H1 (cell line): Measurements from ENCODE around the gene ENTPD6. TPM values are rescaled to one million over a fixed set of nuclear protein-coding genes. Genes with fewer than 3 reads are reported as not detected.

Source experiments
- CTCF ChIA-PET: fragments of 300-600 bp; sonication (Branson Sonifier 250); formaldehyde crosslinking; loops from one replicate; lab custom pipeline; 2021; ENCODE audit not compliant: partially characterized antibody; lab: Charles Lee
- POLR2A ChIA-PET: fragments of 300-600 bp; sonication (Branson Sonifier 250); formaldehyde crosslinking; loops from one replicate; lab custom pipeline; 2021; ENCODE audit warnings: inconsistent platforms; ENCODE audit not compliant: partially characterized antibody; lab: Charles Lee
- DNase-seq, 2 experiments: peaks; one replicate each; pipeline versions ENCODE4 v3.0.0 to v3.0.0-alpha.2; 2010 to 2022; ENCODE audit warnings: low spot score in 2 of 2, low read depth in 1 of 2, mixed read lengths in 1 of 2
- FAIRE-seq: peaks from 2 replicates; lab custom pipeline; 2011; peaks lifted over from hg19 to GRCh38; lab: Jason Lieb, UNC
- H2AFZ ChIP-seq: 2 replicates; pipeline ENCODE4 v1.8.1; 2012; ENCODE audit warnings: low read length, inconsistent platforms
- H2AK5ac ChIP-seq: 2 replicates; pipeline ENCODE4 v1.6.1; 2013; ENCODE audit warnings: low read depth, low read length
- H2BK120ac ChIP-seq: replicated peaks from 2 replicates; pipeline ENCODE3; 2013; ENCODE audit warnings: low read depth, low read length, inconsistent platforms
- H2BK12ac ChIP-seq: 2 replicates; pipeline ENCODE4 v1.6.1; 2013; ENCODE audit warnings: low read depth, low read length
- H2BK15ac ChIP-seq: 2 replicates; pipeline ENCODE4 v1.6.1; 2013; ENCODE audit warnings: low read length
- H2BK20ac ChIP-seq: 2 replicates; pipeline ENCODE4 v1.6.1; 2013; ENCODE audit warnings: low read length
- H2BK5ac ChIP-seq: 2 replicates; pipeline ENCODE4 v1.6.1; 2013; ENCODE audit warnings: low read depth, low read length
- H3K14ac ChIP-seq: 2 replicates; pipeline ENCODE4 v1.6.1; 2013; ENCODE audit warnings: inconsistent platforms; ENCODE audit not compliant: insufficient read length
- H3K18ac ChIP-seq: 2 replicates; pipeline ENCODE4 v1.6.1; 2013; ENCODE audit warnings: low read length; ENCODE audit errors: extremely low read depth
- H3K23ac ChIP-seq: 2 replicates; pipeline ENCODE4 v1.6.1; 2013; ENCODE audit warnings: inconsistent platforms; ENCODE audit not compliant: insufficient read length
- H3K23me2 ChIP-seq: 2 replicates; pipeline ENCODE4 v1.6.1; 2013; ENCODE audit warnings: low read depth, low read length
- H3K27ac ChIP-seq: 2 replicates; pipeline ENCODE4 v1.6.1; 2011; ENCODE audit warnings: low read depth, low read length, inconsistent platforms
- H3K27me3 ChIP-seq, 4 experiments: replicated peaks in 1 of 4; 1 replicate in 1 of 4; 2 replicates in 3 of 4; pipeline versions ENCODE4 v1.6.1 to v1.8.1; 2011 to 2013; ENCODE audit warnings: low read length in 3 of 4, mild to moderate bottlenecking in 3 of 4, inconsistent platforms in 2 of 4, mixed read lengths in 2 of 4, moderate library complexity in 1 of 4; ENCODE audit not compliant: control insufficient read depth in 3 of 4, insufficient read depth in 3 of 4; ENCODE audit errors: extremely low read depth in 1 of 4
- H3K36me3 ChIP-seq, 4 experiments: 2 replicates each; pipeline versions ENCODE4 v1.6.1 to v1.8.1; 2011 to 2013; ENCODE audit warnings: mild to moderate bottlenecking in 4 of 4, low read length in 3 of 4, moderate library complexity in 2 of 4, control low read depth in 1 of 4, inconsistent platforms in 1 of 4; ENCODE audit not compliant: insufficient read depth in 4 of 4, control insufficient read depth in 2 of 4
- H3K4ac ChIP-seq: replicated peaks from 2 replicates; pipeline ENCODE3; 2013; ENCODE audit warnings: low read length, low read depth, mixed read lengths, inconsistent platforms; ENCODE audit not compliant: insufficient read length
- H3K4me1 ChIP-seq, 4 experiments: replicated peaks in 1 of 4; 1 replicate in 1 of 4; 2 replicates in 3 of 4; pipeline versions ENCODE4 v1.6.1 to v1.8.1; 2011 to 2013; ENCODE audit warnings: low read length in 3 of 4, inconsistent platforms in 2 of 4, mixed read lengths in 1 of 4; ENCODE audit not compliant: insufficient read depth in 4 of 4, control insufficient read depth in 3 of 4
- H3K4me2 ChIP-seq, 2 experiments: 2 replicates each; pipeline versions ENCODE4 v1.6.1 to v1.8.1; 2011 to 2013; ENCODE audit warnings: low read depth in 2 of 2, low read length in 2 of 2, control low read depth in 1 of 2, inconsistent platforms in 1 of 2, mild to moderate bottlenecking in 1 of 2; ENCODE audit not compliant: insufficient read depth in 1 of 2
- H3K4me3 ChIP-seq, 4 experiments: fragments of 200-600, 300-600 bp in 1 of 4; sonication (generic), shearing (Covaris generic), sonication (Bioruptor Twin) in 1 of 4; 2 replicates each; pipeline versions ENCODE4 v1.5.1 to v1.8.1; 2011 to 2016; ENCODE audit warnings: low read length in 4 of 4, low read depth in 3 of 4, control low read depth in 2 of 4, inconsistent platforms in 2 of 4, mild to moderate bottlenecking in 2 of 4, mixed read lengths in 1 of 4, moderate library complexity in 1 of 4; ENCODE audit not compliant: insufficient read depth in 2 of 4; ENCODE audit errors: extremely low read depth in 1 of 4
- H3K56ac ChIP-seq: replicated peaks from 2 replicates; pipeline ENCODE3; 2013; ENCODE audit warnings: low read depth, mild to moderate bottlenecking, mixed read lengths, low read length, inconsistent platforms; ENCODE audit not compliant: insufficient read length
- H3K79me1 ChIP-seq: 2 replicates; pipeline ENCODE4 v1.6.1; 2013; ENCODE audit warnings: low read depth, low read length, control low read depth
- H3K79me2 ChIP-seq, 2 experiments: 2 replicates each; pipeline versions ENCODE4 v1.6.1 to v1.8.1; 2012 to 2013; ENCODE audit warnings: low read length in 2 of 2, mild to moderate bottlenecking in 2 of 2, inconsistent platforms in 1 of 2; ENCODE audit not compliant: insufficient read depth in 2 of 2, control insufficient read depth in 1 of 2
- H3K9ac ChIP-seq, 4 experiments: replicated peaks in 1 of 4; 1 replicate in 1 of 4; 2 replicates in 3 of 4; pipeline versions ENCODE4 v1.6.1 to v1.8.1; 2011 to 2013; ENCODE audit warnings: low read depth in 3 of 4, low read length in 3 of 4, control low read depth in 2 of 4, mild to moderate bottlenecking in 2 of 4, moderate library complexity in 2 of 4, inconsistent platforms in 1 of 4; ENCODE audit errors: extremely low read depth in 1 of 4
- H3K9me3 ChIP-seq, 2 experiments: 2 replicates each; pipeline versions ENCODE4 v1.6.1 to v1.8.1; 2012 to 2013; ENCODE audit warnings: mild to moderate bottlenecking in 2 of 2, moderate library complexity in 2 of 2, control low read depth in 1 of 2, inconsistent platforms in 1 of 2, low read depth in 1 of 2, low read length in 1 of 2, mixed read lengths in 1 of 2; ENCODE audit not compliant: insufficient read depth in 2 of 2
- H4K20me1 ChIP-seq, 2 experiments: replicated peaks in 1 of 2; 2 replicates each; pipeline versions ENCODE3 to v1.8.1; 2011 to 2013; ENCODE audit warnings: inconsistent platforms in 2 of 2, low read length in 2 of 2, mild to moderate bottlenecking in 1 of 2; ENCODE audit not compliant: insufficient read depth in 2 of 2, control insufficient read depth in 1 of 2
- H4K5ac ChIP-seq: 2 replicates; pipeline ENCODE4 v1.6.1; 2013; ENCODE audit warnings: low read length, low read depth, mixed read lengths, inconsistent platforms; ENCODE audit not compliant: insufficient read length
- H4K8ac ChIP-seq: 2 replicates; pipeline ENCODE4 v1.8.0; 2013; ENCODE audit warnings: mild to moderate bottlenecking, moderate library complexity, low read length, inconsistent platforms; ENCODE audit not compliant: insufficient read depth; ENCODE audit errors: extremely low read depth
- H4K91ac ChIP-seq: replicated peaks from 2 replicates; pipeline ENCODE3; 2013; ENCODE audit warnings: low read length, mixed read lengths, inconsistent platforms; ENCODE audit not compliant: insufficient read length
- RBBP5 ChIP-seq: IDR thresholded peaks from 2 replicates; pipeline ENCODE4 v1.7.1; 2012; ENCODE audit warnings: low read depth, mild to moderate bottlenecking, inconsistent platforms, low read length, moderate library complexity, borderline replicate concordance
- TCF12 ChIP-seq: IDR thresholded peaks from 2 replicates; pipeline ENCODE4 v1.6.1; 2011; ENCODE audit warnings: low read depth, mild to moderate bottlenecking, low read length
- polyA plus RNA-seq, 7 experiments: library from polyadenylated mRNA; depleted of rRNA in 3 of 7; stranded (reverse) in 5 of 7; unstranded in 2 of 7; fragments of >200 nt in 5 of 7; fragments of 200-250 nt in 2 of 7; gene quantifications; 1 replicate in 5 of 7; 2 replicates in 1 of 7; 4 replicates in 1 of 7; pipeline versions ENCODE4 v1.2.1 to v1.2.3, GENCODE V29; 2011 to 2013; ENCODE audit warnings: missing spikeins in 2 of 7, mixed read lengths in 2 of 7
- total RNA-seq: library from RNA; stranded (reverse); fragmentation: NEBNext Ultra II Directional; extraction: Animal tissue kit (Norgen Biotek cat#: 25700); gene quantifications from 2 replicates; pipeline ENCODE4 v1.2.1, GENCODE V29; 2021

The ENTPD6 gene
- total and polyA plus RNA-seq, 2 of the 8 experiments (the other 6 are each of a cell fraction or from before 2014, with no cell fraction given), result 47.8 to 57.3 TPM

DNA sequence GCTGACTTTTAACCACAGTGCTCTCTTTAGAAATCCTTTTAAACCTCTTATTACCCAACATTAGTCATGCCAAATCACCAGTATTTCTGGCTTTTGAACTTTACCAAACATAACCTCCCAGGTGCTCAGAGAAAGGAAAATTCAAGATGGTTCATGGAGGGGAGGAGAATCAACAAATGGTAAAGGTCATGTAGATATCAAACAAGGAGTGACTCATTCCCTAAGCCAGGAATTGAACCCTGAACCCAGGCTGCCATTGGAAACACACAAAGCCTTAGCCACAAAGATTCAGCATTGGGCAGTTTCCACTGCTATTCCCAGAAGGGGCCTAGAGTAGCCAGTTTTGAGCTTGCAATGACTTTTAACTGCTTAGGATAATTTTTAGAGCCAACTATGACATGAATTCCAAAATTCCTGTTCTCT lies 21.6 kb upstream of the ENTPD6 start:
- H2AFZ ChIP-seq, result no peak overlapping the region
- H3K79me2 ChIP-seq, result no peaks in the 10 kb centered on the region
- CTCF ChIA-PET, result interaction anchor here (0.7 to 1.2 kb wide), 3 partner anchors 13 to 193 kb away, joined by 3 to 7 read pairs (median 4); no protein-coding TSS in a partner anchor
- no peak overlapping the region for H3K14ac ChIP-seq
- 0 out of 4 replicates have a peak, but pooled peaks cover 0 to 3% of the 10 kb centered on the region in 2 experiments for H3K9me3 ChIP-seq
- no peak overlapping the region for H3K56ac ChIP-seq
- POLR2A ChIA-PET, result interaction anchor here (0.6 kb wide), 1 partner anchor 88 kb away, joined by 3 read pairs; no protein-coding TSS in a partner anchor
- H4K91ac ChIP-seq, result no peak overlapping the region
- H4K5ac ChIP-seq, result no peak overlapping the region
- TF ChIP-seq RBBP5 (no peak), TCF12 (no peak)
- no peaks in the 10 kb centered on the region for H3K79me1 ChIP-seq
- H3K4ac ChIP-seq, result no peak overlapping the region
- no peak overlapping the region for H3K4me2 ChIP-seq
- no peak overlapping the region for H3K18ac ChIP-seq
- H3K23me2 ChIP-seq, result no peaks in the 10 kb centered on the region
- no peak overlapping the region for H3K23ac ChIP-seq
- H3K4me3 ChIP-seq, result no peak overlapping the region
- no peaks in the 10 kb centered on the region for H3K4me1 ChIP-seq
- H3K9ac ChIP-seq, result no peak overlapping the region
- H3K36me3 ChIP-seq, result no peaks in the 10 kb centered on the region
- H4K8ac ChIP-seq, result no peak overlapping the region
- no peak for DNase-seq
- H3K27me3 ChIP-seq, result no peaks in the 10 kb centered on the region
- FAIRE-seq, result no peak
- H2BK5ac ChIP-seq, result no peak overlapping the region
- H2BK15ac ChIP-seq, result no peak overlapping the region
- H2BK12ac ChIP-seq, result no peak overlapping the region
- H2BK120ac ChIP-seq, result no peak overlapping the region
- H2BK20ac ChIP-seq, result no peak overlapping the region
- no peak overlapping the region for H3K27ac ChIP-seq
- no peak overlapping the region for H2AK5ac ChIP-seq
- no peaks in the 10 kb centered on the region for H4K20me1 ChIP-seq
